Endothelial cell of umbilical vein (primary cell): ENCODE results near the gene ADCY9. TPM values are rescaled to one million over a fixed set of nuclear protein-coding genes. Genes with fewer than 3 reads are reported as not detected.

Source experiments
- BruUV-seq: library from RNA; stranded (reverse); fragments of 400-500 nt; replicated peaks from 2 replicates; lab custom pipeline; 2021; lab: Mats Ljungman, UMichigan
- CTCF ChIA-PET: fragments of 300-600, 350-600 bp; sonication (Branson Sonifier 250); formaldehyde crosslinking; loops from one replicate; lab custom pipeline; 2021; ENCODE audit warnings: antibody characterized with exemption, inconsistent platforms; lab: Charles Lee
- POLR2A ChIA-PET: fragments of 300-600, 350-600 bp; sonication (Branson Sonifier 250); formaldehyde crosslinking; loops from one replicate; lab custom pipeline; 2021; ENCODE audit warnings: antibody characterized with exemption, inconsistent platforms; lab: Charles Lee
- DNase-seq: peaks from one replicate; pipeline ENCODE4 v3.0.0-alpha.2; 2011; ENCODE audit warnings: low read depth, low spot score
- FAIRE-seq: peaks from 2 replicates; lab custom pipeline; 2011; peaks lifted over from hg19 to GRCh38; lab: Jason Lieb, UNC
- H2AFZ ChIP-seq: 2 replicates; pipeline ENCODE4 v1.6.0; 2012; ENCODE audit warnings: low read depth, low read length, control low read depth, inconsistent platforms
- H3K27ac ChIP-seq: 2 replicates; pipeline ENCODE4 v1.5.1; 2011; ENCODE audit warnings: low read depth, mild to moderate bottlenecking, control low read depth, low read length, moderate library complexity; ENCODE audit not compliant: insufficient read depth
- H3K27me3 ChIP-seq, 2 experiments: 2 replicates each; pipeline versions ENCODE4 v1.6.0 to v1.6.1; 2011; ENCODE audit warnings: low read length in 2 of 2, mixed read lengths in 1 of 2; ENCODE audit not compliant: control insufficient read depth in 2 of 2, insufficient read depth in 2 of 2
- H3K36me3 ChIP-seq, 2 experiments: 2 replicates in 1 of 2; 3 replicates in 1 of 2; pipeline ENCODE4 v1.5.1; 2011; ENCODE audit warnings: low read length in 2 of 2, mild to moderate bottlenecking in 1 of 2, moderate library complexity in 1 of 2; ENCODE audit not compliant: control insufficient read depth in 2 of 2, insufficient read depth in 2 of 2; ENCODE audit errors: extremely low read depth in 1 of 2
- H3K4me1 ChIP-seq: 3 replicates; pipeline ENCODE4 v1.5.1; 2011; ENCODE audit warnings: mild to moderate bottlenecking, low read length; ENCODE audit not compliant: control insufficient read depth, insufficient read depth; ENCODE audit errors: extremely low read depth
- H3K4me2 ChIP-seq: 2 replicates; pipeline ENCODE4 v1.6.1; 2011; ENCODE audit warnings: low read length, control low read depth, mixed read lengths; ENCODE audit not compliant: insufficient read depth
- H3K4me3 ChIP-seq, 3 experiments: fragments of 200-600 bp in 1 of 3; sonication (generic), shearing (Covaris generic) in 1 of 3; replicated peaks in 1 of 3; 2 replicates each; pipeline ENCODE4 v1.5.1; 2011 to 2016; ENCODE audit warnings: control low read depth in 3 of 3, low read length in 3 of 3, mild to moderate bottlenecking in 2 of 3, inconsistent platforms in 1 of 3, low read depth in 1 of 3, moderate library complexity in 1 of 3; ENCODE audit not compliant: insufficient read depth in 1 of 3
- H3K79me2 ChIP-seq: 2 replicates; pipeline ENCODE4 v1.6.0; 2012; ENCODE audit warnings: low read length, inconsistent platforms; ENCODE audit not compliant: control insufficient read depth, insufficient read depth
- H3K9ac ChIP-seq: replicated peaks from 2 replicates; pipeline ENCODE3; 2011; ENCODE audit warnings: low read length, control low read depth; ENCODE audit not compliant: insufficient read depth; ENCODE audit errors: extremely low read depth
- H3K9me1 ChIP-seq: replicated peaks from 3 replicates; pipeline ENCODE4 v1.6.0; 2011; ENCODE audit warnings: mild to moderate bottlenecking, low read length; ENCODE audit not compliant: control insufficient read depth, insufficient read depth; ENCODE audit errors: extremely low read depth
- H3K9me3 ChIP-seq: replicated peaks from 2 replicates; pipeline ENCODE4 v1.5.1; 2012; ENCODE audit warnings: low read length, inconsistent platforms; ENCODE audit not compliant: control insufficient read depth, insufficient read depth
- H4K20me1 ChIP-seq: replicated peaks from 2 replicates; pipeline ENCODE3; 2011; ENCODE audit warnings: mild to moderate bottlenecking, low read length; ENCODE audit not compliant: control insufficient read depth, insufficient read depth; ENCODE audit errors: extremely low read depth
- EZH2 ChIP-seq: IDR thresholded peaks from 2 replicates; pipeline ENCODE4 v1.6.1; 2012; ENCODE audit warnings: borderline replicate concordance, low read depth, mild to moderate bottlenecking, moderate library complexity, low read length, inconsistent platforms; ENCODE audit not compliant: severe bottlenecking
- FOS ChIP-seq: IDR thresholded peaks from 2 replicates; pipeline ENCODE4 v1.6.1; 2011; ENCODE audit warnings: mild to moderate bottlenecking, low read length, moderate library complexity, borderline replicate concordance; ENCODE audit not compliant: insufficient read depth
- GATA2 ChIP-seq: IDR thresholded peaks from 2 replicates; pipeline ENCODE4 v1.7.0; 2011; ENCODE audit warnings: low read depth, mild to moderate bottlenecking, moderate library complexity, mixed read lengths, low read length; ENCODE audit not compliant: insufficient read length, insufficient read depth
- MYC ChIP-seq: IDR thresholded peaks from one replicate; pipeline ENCODE4 v1.6.1; 2011; ENCODE audit warnings: mild to moderate bottlenecking, low read depth, low read length
- POLR2A ChIP-seq: IDR thresholded peaks from 2 replicates; pipeline ENCODE4 v1.6.1; 2012; ENCODE audit warnings: low read depth, mild to moderate bottlenecking, control low read depth, low read length
- POLR2AphosphoS5 ChIP-seq: IDR thresholded peaks from 2 replicates; pipeline ENCODE4 v1.6.1; 2012; ENCODE audit warnings: low read depth, mild to moderate bottlenecking, control low read depth, low read length, moderate library complexity; ENCODE audit not compliant: insufficient read depth
- dilution Hi-C: fragments of 300-500 bp; cut with MboI; formaldehyde crosslinking; loops from one replicate; pipeline ENCODE4 v1.15.0; 2019; ENCODE audit warnings: low sequenced_read_pairs; ENCODE audit not compliant: extremely low pct_ligation_motif_present
- intact Hi-C: fragments of 100-400 bp; cut with micrococcal nuclease; formaldehyde crosslinking; loops from one replicate; pipeline ENCODE4 v1.10.0; 2022
- polyA plus RNA-seq, 4 experiments: library from polyadenylated mRNA; depleted of rRNA in 3 of 4; stranded (reverse) in 3 of 4; unstranded in 1 of 4; fragments of >200 nt; gene quantifications; 2 replicates each; pipeline versions ENCODE4 v1.2.1 to v1.2.3, GENCODE V29; 2011 to 2012; ENCODE audit warnings: missing spikeins in 1 of 4
- total RNA-seq: library from RNA; stranded (reverse); gene quantifications from 2 replicates; pipeline ENCODE4 v1.2.3, GENCODE V29; 2021
- TF ChIP-seq, protein P1 (sequence below): IDR thresholded peaks from 2 replicates; pipeline ENCODE4 v1.6.1; 2011; ENCODE audit not compliant: insufficient read depth, insufficient read length
- TF ChIP-seq, protein P2 (sequence below), 2 donors: IDR thresholded peaks; 1 replicate in 1 of 2; 2 replicates in 1 of 2; pipeline ENCODE4 v1.5.1; 2011; ENCODE audit warnings: low read length in 2 of 2, mild to moderate bottlenecking in 2 of 2, moderate library complexity in 2 of 2, control low read depth in 1 of 2, inconsistent platforms in 1 of 2, low read depth in 1 of 2; ENCODE audit not compliant: insufficient read depth in 1 of 2; ENCODE audit errors: extremely low read depth in 1 of 2

The ADCY9 gene
- total and polyA plus RNA-seq, 2 donors (not counting 3 experiments of a cell fraction or from before 2014, with no cell fraction given), result 6.8 to 14.0 TPM

GRCh38 chr16:4131621-4132020, 15.4 kb upstream of the ADCY9 start:
- intact Hi-C loops, result no loop called here
- BruUV-seq, result no TSS peak
- TF ChIP-seq FOS (no peak), GATA2 (no peak), POLR2AphosphoS5 (no peak), EZH2 (no peak), POLR2A (no peak), MYC (no peak)
- TF ChIP-seq, protein P1, sequence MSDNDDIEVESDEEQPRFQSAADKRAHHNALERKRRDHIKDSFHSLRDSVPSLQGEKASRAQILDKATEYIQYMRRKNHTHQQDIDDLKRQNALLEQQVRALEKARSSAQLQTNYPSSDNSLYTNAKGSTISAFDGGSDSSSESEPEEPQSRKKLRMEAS, result no peak
- TF ChIP-seq, protein P2, sequence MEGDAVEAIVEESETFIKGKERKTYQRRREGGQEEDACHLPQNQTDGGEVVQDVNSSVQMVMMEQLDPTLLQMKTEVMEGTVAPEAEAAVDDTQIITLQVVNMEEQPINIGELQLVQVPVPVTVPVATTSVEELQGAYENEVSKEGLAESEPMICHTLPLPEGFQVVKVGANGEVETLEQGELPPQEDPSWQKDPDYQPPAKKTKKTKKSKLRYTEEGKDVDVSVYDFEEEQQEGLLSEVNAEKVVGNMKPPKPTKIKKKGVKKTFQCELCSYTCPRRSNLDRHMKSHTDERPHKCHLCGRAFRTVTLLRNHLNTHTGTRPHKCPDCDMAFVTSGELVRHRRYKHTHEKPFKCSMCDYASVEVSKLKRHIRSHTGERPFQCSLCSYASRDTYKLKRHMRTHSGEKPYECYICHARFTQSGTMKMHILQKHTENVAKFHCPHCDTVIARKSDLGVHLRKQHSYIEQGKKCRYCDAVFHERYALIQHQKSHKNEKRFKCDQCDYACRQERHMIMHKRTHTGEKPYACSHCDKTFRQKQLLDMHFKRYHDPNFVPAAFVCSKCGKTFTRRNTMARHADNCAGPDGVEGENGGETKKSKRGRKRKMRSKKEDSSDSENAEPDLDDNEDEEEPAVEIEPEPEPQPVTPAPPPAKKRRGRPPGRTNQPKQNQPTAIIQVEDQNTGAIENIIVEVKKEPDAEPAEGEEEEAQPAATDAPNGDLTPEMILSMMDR (IDR thresholded peaks at IDR 0.05; ENCODE audit: extremely low read depth in 1 of 2, insufficient read depth in 1 of 2, low read depth in 1 of 2, low read length in 2 of 2), result no peak
- dilution Hi-C loops, result no loop called here
- Histone ChIP-seq H3K27ac (no peak overlapping the region), H3K4me2 (no peak overlapping the region), H3K9me3 (no peaks in the 10 kb centered on the region), H3K79me2 (no peaks in the 10 kb centered on the region), H3K9me1 (no peaks in the 10 kb centered on the region), H3K27me3 (peaks cover 0 to 4% of the 10 kb centered on the region in 2 experiments), H2AFZ (no peak overlapping the region), H3K4me1 (no peaks in the 10 kb centered on the region), H3K4me3 (no peak overlapping the region), H3K9ac (no peak overlapping the region), H4K20me1 (no peaks in the 10 kb centered on the region), H3K36me3 (no peaks in the 10 kb centered on the region)
- no peak for FAIRE-seq
- DNase-seq, result no peak
- CTCF ChIA-PET, result no interaction called here
- POLR2A ChIA-PET, result no interaction called here
